SK-N-SH treated with all-trans-retinoic acid at 6 μM for 48 hours (cell line): ENCODE results near the gene MRRF.

Experiments
- ATAC-seq: fragments of 200-7000 bp; cut with Tn5 transposase; 3 replicates; pipeline ENCODE4 v1.9.1; 2020; ENCODE audit warnings: mild to moderate bottlenecking, moderate library complexity
- ARNTL ChIP-seq: fragments of 450-650 bp; formaldehyde crosslinking; IDR thresholded peaks from 2 replicates; pipeline ENCODE4 v1.5.0; 2020; ENCODE audit warnings: low read depth, mild to moderate bottlenecking, moderate library complexity, borderline replicate concordance
- BACH2 ChIP-seq: fragments of 250-450 bp; sonication (Bioruptor Pico); IDR thresholded peaks from 2 replicates; pipeline ENCODE4 v1.9.0; 2021; ENCODE audit warnings: mild to moderate bottlenecking, borderline replicate concordance
- CSDC2 ChIP-seq: fragments of 250-450 bp; sonication (Bioruptor Pico); IDR thresholded peaks from 2 replicates; pipeline ENCODE4 v1.5.0; 2020; ENCODE audit warnings: mild to moderate bottlenecking, moderate library complexity
- ESRRG ChIP-seq: fragments of 250-450 bp; sonication (Bioruptor Pico); IDR thresholded peaks from 2 replicates; pipeline ENCODE4 v1.6.1; 2021; ENCODE audit warnings: mild to moderate bottlenecking
- GLIS3 ChIP-seq: fragments of 250-450 bp; sonication (Bioruptor Pico); IDR thresholded peaks from 2 replicates; pipeline ENCODE4 v1.5.0; 2020; ENCODE audit warnings: mild to moderate bottlenecking, moderate library complexity
- ISL1 ChIP-seq: fragments of 250-450 bp; sonication (Bioruptor Pico); IDR thresholded peaks from 2 replicates; pipeline ENCODE4 v2.1.2; 2022; ENCODE audit warnings: mild to moderate bottlenecking, moderate library complexity
- POU6F1 ChIP-seq: fragments of 250-450 bp; sonication (Bioruptor Pico); IDR thresholded peaks from 2 replicates; pipeline ENCODE4 v1.8.0; 2021; ENCODE audit warnings: low read depth, mild to moderate bottlenecking, moderate library complexity, borderline replicate concordance
- PPARA ChIP-seq: fragments of 250-450 bp; sonication (Bioruptor Pico); IDR thresholded peaks from 2 replicates; pipeline ENCODE4 v1.5.0; 2020; ENCODE audit warnings: mild to moderate bottlenecking, borderline replicate concordance
- RARB ChIP-seq: fragments of 250-450 bp; sonication (Bioruptor Pico); IDR thresholded peaks from 2 replicates; pipeline ENCODE4 v1.8.0; 2021; ENCODE audit warnings: mild to moderate bottlenecking, moderate library complexity
- TCF4 ChIP-seq: fragments of 250-450 bp; sonication (Bioruptor Pico); IDR thresholded peaks from 2 replicates; pipeline ENCODE4 v1.8.0; 2021; ENCODE audit warnings: mild to moderate bottlenecking, moderate library complexity, borderline replicate concordance
- TOX ChIP-seq: fragments of 250-450 bp; sonication (Bioruptor Pico); IDR thresholded peaks from 2 replicates; pipeline ENCODE4 v1.8.0; 2021; ENCODE audit warnings: mild to moderate bottlenecking, moderate library complexity, borderline replicate concordance
- TSHZ2 ChIP-seq: fragments of 250-450 bp; sonication (Bioruptor Pico); IDR thresholded peaks from 2 replicates; pipeline ENCODE4 v1.5.0; 2020; ENCODE audit warnings: mild to moderate bottlenecking, moderate library complexity
- ZC3H10 ChIP-seq: fragments of 250-450 bp; sonication (Bioruptor Pico); IDR thresholded peaks from 2 replicates; pipeline ENCODE4 v1.5.1; 2021; ENCODE audit warnings: mild to moderate bottlenecking, moderate library complexity
- ZFP3 ChIP-seq: fragments of 250-450 bp; sonication (Bioruptor Pico); IDR thresholded peaks from 2 replicates; pipeline ENCODE4 v1.5.0; 2020; ENCODE audit warnings: mild to moderate bottlenecking, moderate library complexity
- ZFP30 ChIP-seq: fragments of 450-650 bp; formaldehyde crosslinking; IDR thresholded peaks from 2 replicates; pipeline ENCODE4 v1.5.0; 2022; ENCODE audit warnings: mild to moderate bottlenecking, moderate library complexity
- ZNF70 ChIP-seq: fragments of 450-650 bp; formaldehyde crosslinking; IDR thresholded peaks from 2 replicates; pipeline ENCODE4 v1.5.0; 2020; ENCODE audit warnings: mild to moderate bottlenecking, moderate library complexity
- ZNF8 ChIP-seq: fragments of 450-650 bp; formaldehyde crosslinking; IDR thresholded peaks from 2 replicates; pipeline ENCODE4 v1.5.0; 2020; ENCODE audit warnings: mild to moderate bottlenecking, moderate library complexity
- TF ChIP-seq, protein P1 (sequence below): fragments of 250-450 bp; sonication (Bioruptor Pico); IDR thresholded peaks from 2 replicates; pipeline ENCODE4 v1.5.1; 2020; ENCODE audit warnings: low read depth, mild to moderate bottlenecking, moderate library complexity
- TF ChIP-seq, protein P2 (sequence below): fragments of 250-450 bp; sonication (Bioruptor Pico); IDR thresholded peaks from 2 replicates; pipeline ENCODE4 v1.8.0; 2020; ENCODE audit warnings: mild to moderate bottlenecking, moderate library complexity, borderline replicate concordance
- TF ChIP-seq, protein P3 (sequence below): fragments of 250-450 bp; sonication (Bioruptor Pico); IDR thresholded peaks from 2 replicates; pipeline ENCODE4 v1.5.1; 2021; ENCODE audit warnings: mild to moderate bottlenecking, moderate library complexity

The MRRF gene

DNA sequence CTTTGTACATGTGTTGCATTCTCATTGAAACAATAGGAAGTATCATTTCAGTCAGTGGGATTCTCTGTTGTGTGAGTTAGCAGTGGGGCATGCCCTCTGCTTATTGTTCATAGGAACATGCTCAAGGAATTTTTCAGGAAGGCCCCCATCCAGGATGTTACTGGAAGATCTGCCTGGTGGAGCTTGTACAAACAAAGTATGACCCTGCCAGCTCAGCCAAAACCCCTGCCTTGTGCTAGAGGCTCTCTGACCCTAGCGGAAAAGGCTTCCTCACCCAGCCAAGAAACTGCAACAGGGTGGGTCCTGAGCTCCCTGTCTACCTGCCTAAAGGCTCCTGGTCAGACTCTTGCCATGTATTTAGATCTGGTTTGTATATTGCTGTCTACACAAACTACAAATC, 43.2 kb downstream of the MRRF start (continued):
- no peak for TF ChIP-seq TSHZ2 (CRISPR knock-in tag)
- TF ChIP-seq ESRRG (CRISPR knock-in tag) = no peak
- TF ChIP-seq GLIS3 (CRISPR knock-in tag) = no peak

DNA sequence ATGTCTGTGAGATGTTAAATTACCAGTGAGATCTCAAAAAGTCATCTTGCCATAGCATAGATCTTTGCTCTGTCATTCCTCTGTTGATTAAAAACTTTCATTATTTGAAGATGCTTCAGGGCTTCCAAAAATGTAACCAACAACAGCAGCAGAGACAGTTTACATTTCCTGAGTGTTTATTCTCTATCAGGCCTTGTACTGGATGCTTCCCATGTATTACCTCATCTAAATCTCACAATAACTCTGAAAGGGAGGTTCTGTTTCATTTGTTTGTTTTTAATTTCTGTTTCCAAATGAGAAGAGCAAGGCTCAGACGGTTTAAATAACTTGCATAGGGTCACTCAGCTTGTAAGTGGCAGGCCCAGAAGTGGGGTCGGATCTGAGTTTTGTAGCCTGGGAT, 45.2 kb downstream of the MRRF start:
- TF ChIP-seq, protein P1, sequence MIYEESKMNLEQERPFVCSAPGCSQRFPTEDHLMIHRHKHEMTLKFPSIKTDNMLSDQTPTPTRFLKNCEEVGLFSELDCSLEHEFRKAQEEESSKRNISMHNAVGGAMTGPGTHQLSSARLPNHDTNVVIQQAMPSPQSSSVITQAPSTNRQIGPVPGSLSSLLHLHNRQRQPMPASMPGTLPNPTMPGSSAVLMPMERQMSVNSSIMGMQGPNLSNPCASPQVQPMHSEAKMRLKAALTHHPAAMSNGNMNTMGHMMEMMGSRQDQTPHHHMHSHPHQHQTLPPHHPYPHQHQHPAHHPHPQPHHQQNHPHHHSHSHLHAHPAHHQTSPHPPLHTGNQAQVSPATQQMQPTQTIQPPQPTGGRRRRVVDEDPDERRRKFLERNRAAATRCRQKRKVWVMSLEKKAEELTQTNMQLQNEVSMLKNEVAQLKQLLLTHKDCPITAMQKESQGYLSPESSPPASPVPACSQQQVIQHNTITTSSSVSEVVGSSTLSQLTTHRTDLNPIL = no peak
- TF ChIP-seq ZFP3 (CRISPR knock-in tag) = no peak
- TF ChIP-seq, protein P2, sequence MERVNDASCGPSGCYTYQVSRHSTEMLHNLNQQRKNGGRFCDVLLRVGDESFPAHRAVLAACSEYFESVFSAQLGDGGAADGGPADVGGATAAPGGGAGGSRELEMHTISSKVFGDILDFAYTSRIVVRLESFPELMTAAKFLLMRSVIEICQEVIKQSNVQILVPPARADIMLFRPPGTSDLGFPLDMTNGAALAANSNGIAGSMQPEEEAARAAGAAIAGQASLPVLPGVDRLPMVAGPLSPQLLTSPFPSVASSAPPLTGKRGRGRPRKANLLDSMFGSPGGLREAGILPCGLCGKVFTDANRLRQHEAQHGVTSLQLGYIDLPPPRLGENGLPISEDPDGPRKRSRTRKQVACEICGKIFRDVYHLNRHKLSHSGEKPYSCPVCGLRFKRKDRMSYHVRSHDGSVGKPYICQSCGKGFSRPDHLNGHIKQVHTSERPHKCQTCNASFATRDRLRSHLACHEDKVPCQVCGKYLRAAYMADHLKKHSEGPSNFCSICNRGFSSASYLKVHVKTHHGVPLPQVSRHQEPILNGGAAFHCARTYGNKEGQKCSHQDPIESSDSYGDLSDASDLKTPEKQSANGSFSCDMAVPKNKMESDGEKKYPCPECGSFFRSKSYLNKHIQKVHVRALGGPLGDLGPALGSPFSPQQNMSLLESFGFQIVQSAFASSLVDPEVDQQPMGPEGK (CRISPR knock-in tag) = no peak
- no peak for TF ChIP-seq TOX (CRISPR knock-in tag)
- TF ChIP-seq ZFP30 (CRISPR knock-in tag) = no peak
- no peak for TF ChIP-seq ISL1 (CRISPR knock-in tag)
- TF ChIP-seq RARB (CRISPR knock-in tag) = no peak
- ATAC-seq = no peak

GRCh38 chr9:122314165-122314564, 49.5 kb downstream of the MRRF start:
- no peak for TF ChIP-seq ISL1 (CRISPR knock-in tag)
- TF ChIP-seq PPARA = no peak
- TF ChIP-seq ZC3H10 (CRISPR knock-in tag) = no peak
- TF ChIP-seq, protein P3, sequence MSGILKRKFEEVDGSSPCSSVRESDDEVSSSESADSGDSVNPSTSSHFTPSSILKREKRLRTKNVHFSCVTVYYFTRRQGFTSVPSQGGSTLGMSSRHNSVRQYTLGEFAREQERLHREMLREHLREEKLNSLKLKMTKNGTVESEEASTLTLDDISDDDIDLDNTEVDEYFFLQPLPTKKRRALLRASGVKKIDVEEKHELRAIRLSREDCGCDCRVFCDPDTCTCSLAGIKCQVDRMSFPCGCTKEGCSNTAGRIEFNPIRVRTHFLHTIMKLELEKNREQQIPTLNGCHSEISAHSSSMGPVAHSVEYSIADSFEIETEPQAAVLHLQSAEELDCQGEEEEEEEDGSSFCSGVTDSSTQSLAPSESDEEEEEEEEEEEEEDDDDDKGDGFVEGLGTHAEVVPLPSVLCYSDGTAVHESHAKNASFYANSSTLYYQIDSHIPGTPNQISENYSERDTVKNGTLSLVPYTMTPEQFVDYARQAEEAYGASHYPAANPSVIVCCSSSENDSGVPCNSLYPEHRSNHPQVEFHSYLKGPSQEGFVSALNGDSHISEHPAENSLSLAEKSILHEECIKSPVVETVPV (CRISPR knock-in tag) = no peak
- TF ChIP-seq ZFP30 (CRISPR knock-in tag) = no peak
- no peak for TF ChIP-seq GLIS3 (CRISPR knock-in tag)
- ATAC-seq = no peak

DNA sequence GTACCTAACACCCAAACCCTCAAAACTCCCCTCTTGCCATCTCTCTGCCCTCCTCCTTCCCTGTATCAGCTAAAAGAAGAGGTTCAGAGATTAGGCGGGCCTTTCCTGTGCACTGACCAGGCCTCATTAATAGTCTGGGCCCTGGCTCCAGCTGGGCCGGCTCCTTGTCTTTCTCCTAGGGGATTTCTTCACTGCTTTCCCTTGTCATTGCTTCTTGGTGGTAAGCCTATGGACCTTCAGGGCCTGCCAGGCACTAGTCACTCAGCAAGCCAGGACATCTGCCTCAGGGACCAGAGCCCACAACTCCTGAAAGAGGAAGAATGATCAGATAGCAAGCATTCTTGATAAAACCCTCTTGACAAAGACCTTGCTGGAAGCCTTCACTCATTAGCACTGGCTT, 50.9 kb downstream of the MRRF start:
- no peak for ATAC-seq
- no peak for TF ChIP-seq ISL1 (CRISPR knock-in tag)

DNA sequence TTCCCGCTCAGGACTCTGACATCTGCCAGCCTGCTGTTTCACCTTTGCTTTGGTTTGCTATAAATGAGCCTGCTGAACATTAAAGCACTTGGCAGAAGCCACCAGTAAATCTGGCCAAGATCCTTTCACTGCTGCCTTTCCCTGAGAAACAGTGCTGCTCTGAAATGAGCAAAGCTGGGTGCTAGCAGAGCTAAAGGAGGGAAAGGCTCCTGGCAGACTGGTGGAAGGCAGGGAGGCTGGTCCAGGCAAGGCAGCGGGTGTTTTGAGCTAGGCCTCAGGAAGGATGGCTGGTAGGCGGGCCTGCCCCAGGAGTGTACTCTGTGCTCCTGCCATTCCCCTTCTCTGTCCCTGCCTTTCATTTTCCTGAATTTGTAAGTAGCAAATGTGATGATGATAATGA, 53.6 kb downstream of the MRRF start:
- no peak; the same call in 2 of the 3 replicates for ATAC-seq
- TF ChIP-seq ZNF8 (CRISPR knock-in tag) = no peak
- TF ChIP-seq RARB (CRISPR knock-in tag) = no peak
- no peak for TF ChIP-seq TCF4 (CRISPR knock-in tag)
- TF ChIP-seq TSHZ2 (CRISPR knock-in tag) = no peak
- TF ChIP-seq ISL1 (CRISPR knock-in tag) = no peak
- TF ChIP-seq ARNTL (CRISPR knock-in tag) = no peak
- TF ChIP-seq BACH2 = no peak
- no peak for TF ChIP-seq PPARA
- TF ChIP-seq ZC3H10 (CRISPR knock-in tag) = no peak
- no peak for TF ChIP-seq POU6F1 (CRISPR knock-in tag)
- TF ChIP-seq ESRRG (CRISPR knock-in tag) = no peak
- no peak for TF ChIP-seq ZNF70
- TF ChIP-seq ZFP30 (CRISPR knock-in tag) = no peak
- TF ChIP-seq, protein P1 = no peak
- no peak for TF ChIP-seq CSDC2 (CRISPR knock-in tag)
